ENCODE measurements around the gene TSEN54. TPM values are rescaled to one million over a fixed set of nuclear protein-coding genes. Genes with fewer than 3 reads are reported as not detected.

TSEN54 gene
- total RNA-seq, 2 experiments from 2014 or later: 57.4 to 69.8 TPM

DNA sequence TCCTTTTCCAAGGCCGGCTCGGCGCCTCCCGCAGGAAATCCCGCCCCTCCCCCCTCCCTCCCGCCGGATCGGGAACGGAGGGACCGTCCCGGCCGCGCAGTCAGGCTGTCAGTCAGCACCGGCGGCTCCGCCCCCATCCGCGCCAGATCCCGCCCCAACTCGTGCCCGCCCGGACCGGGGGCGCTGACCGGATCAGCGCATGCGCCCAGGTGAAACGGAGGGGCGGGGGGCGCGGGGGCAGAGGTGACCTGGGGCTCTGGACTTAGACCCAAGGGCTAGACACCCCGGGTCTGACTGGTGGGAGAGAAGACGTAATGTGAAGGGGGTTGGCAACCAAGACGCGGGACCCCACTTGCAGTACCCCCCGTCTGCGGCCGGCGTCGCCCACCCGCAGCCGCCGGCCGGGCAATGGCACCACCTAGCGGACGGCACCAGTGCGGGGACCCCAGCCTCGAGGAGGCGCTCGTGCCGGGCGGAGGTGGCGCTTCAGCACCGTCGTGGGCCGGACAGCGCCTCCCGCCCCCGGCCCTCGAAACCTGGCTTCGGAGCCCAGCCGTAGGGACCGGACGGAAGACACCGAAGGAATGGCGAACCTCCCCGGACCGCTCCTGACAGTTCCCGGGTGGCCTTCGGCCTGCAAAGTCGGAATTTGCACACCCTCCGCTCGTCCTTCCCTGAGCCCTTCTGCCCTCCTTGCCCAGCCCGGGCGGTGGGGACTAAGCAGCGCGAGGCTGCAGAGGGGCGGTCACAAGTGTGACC lies 653 bp upstream of the TSEN54 start, which contains the start of gene CASKIN2:
TSS of gene CASKIN2 (minus strand) at position 42 of the 759 bp plus-strand sequence. CDS start 1,733 bp downstream, outside the sequence.
- H3K79me2 ChIP-seq (ENCODE audit: insufficient read depth, low read depth, low read length): peaks cover 6% of the 10 kb centered on the region; the same call in 1 of the 2 replicates
- peak within 1 kb of the TSS; percentile 91 for H3K4me3 ChIP-seq (ENCODE audit: low read depth, low read length, poor library complexity, severe bottlenecking)
- POLR2A ChIA-PET: interaction anchor here (0.5 kb wide), 1 partner anchor 840 kb away, joined by 8 read pairs; no protein-coding TSS in a partner anchor
- no peaks in the 10 kb centered on the region for H3K9me2 ChIP-seq (ENCODE audit: insufficient read depth, low read length)
- TF ChIP-seq, protein P1, sequence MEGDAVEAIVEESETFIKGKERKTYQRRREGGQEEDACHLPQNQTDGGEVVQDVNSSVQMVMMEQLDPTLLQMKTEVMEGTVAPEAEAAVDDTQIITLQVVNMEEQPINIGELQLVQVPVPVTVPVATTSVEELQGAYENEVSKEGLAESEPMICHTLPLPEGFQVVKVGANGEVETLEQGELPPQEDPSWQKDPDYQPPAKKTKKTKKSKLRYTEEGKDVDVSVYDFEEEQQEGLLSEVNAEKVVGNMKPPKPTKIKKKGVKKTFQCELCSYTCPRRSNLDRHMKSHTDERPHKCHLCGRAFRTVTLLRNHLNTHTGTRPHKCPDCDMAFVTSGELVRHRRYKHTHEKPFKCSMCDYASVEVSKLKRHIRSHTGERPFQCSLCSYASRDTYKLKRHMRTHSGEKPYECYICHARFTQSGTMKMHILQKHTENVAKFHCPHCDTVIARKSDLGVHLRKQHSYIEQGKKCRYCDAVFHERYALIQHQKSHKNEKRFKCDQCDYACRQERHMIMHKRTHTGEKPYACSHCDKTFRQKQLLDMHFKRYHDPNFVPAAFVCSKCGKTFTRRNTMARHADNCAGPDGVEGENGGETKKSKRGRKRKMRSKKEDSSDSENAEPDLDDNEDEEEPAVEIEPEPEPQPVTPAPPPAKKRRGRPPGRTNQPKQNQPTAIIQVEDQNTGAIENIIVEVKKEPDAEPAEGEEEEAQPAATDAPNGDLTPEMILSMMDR (conservative IDR thresholded peaks at IDR 0.05; ENCODE audit: low read length): peak; percentile 100
- TF ChIP-seq EZH2phosphoT487 (IDR thresholded peaks at IDR 0.05; ENCODE audit: borderline replicate concordance, low read depth, low read length): no peak
- peaks cover 31% of the 10 kb centered on the region for H3K4me1 ChIP-seq (ENCODE audit: insufficient read depth, low read length, poor library complexity, severe bottlenecking)
- DNase-seq (ENCODE audit: low spot score): peak; percentile 91
- peak within 1 kb of the TSS; percentile 82 for H2AFZ ChIP-seq (ENCODE audit: low read length)
- H3K9me3 ChIP-seq (ENCODE audit: low read length): no peaks in the 10 kb centered on the region
- intact Hi-C loops (cut with micrococcal nuclease; ENCODE audit: unreplicated experiment): loop anchor here (1.0 to 5.0 kb wide), 4 partner anchors 52 to 228 kb away; partner anchors contain the start of gene SLC25A19
- peaks cover 8% of the 10 kb centered on the region; the same call in 1 of the 2 replicates for H4K20me1 ChIP-seq (ENCODE audit: insufficient read depth, low read length)
- peak within 1 kb of the TSS; percentile 13 for H3K27ac ChIP-seq (ENCODE audit: low read depth, low read length, poor library complexity, severe bottlenecking)
- BruUV-seq (replicated peaks): no TSS peak
- CTCF ChIA-PET (ENCODE audit: unreplicated experiment): interaction anchor here (0.7 to 1.3 kb wide), 2 partner anchors 10 to 27 kb away, joined by 4 to 6 read pairs; partner anchors contain the start of gene LLGL2
- peak within 1 kb of the TSS; percentile 91 for H3K4me2 ChIP-seq (ENCODE audit: low read length)
- peaks cover 18% of the 10 kb centered on the region; the same call in 1 of the 2 replicates for H3K36me3 ChIP-seq (ENCODE audit: insufficient read depth, low read length)

GRCh38 chr17:75516619-75517296 lies 430 bp downstream of the TSEN54 start:
- H3K27ac ChIP-seq (ENCODE audit: low read depth, low read length, poor library complexity, severe bottlenecking): peak overlapping the region; percentile 14
- POLR2A ChIA-PET: interaction anchor here (0.6 to 1.7 kb wide), 6 partner anchors 13 to 255 kb away, joined by 3 to 4 read pairs (median 3); partner anchors contain the start of genes MIF4GD and SLC25A19

More at GRCh38 chr17:75516619-75517296, 430 bp downstream of the TSEN54 start:
- intact Hi-C loops (cut with micrococcal nuclease; ENCODE audit: unreplicated experiment): loop anchor here (1.0 to 5.0 kb wide), 4 partner anchors 51 to 229 kb away; partner anchors contain the start of gene SLC25A19
- CTCF ChIA-PET (ENCODE audit: unreplicated experiment): interaction anchor here (0.7 to 1.3 kb wide), 5 partner anchors 9 to 310 kb away, joined by 3 to 4 read pairs (median 3); partner anchors contain the start of gene LLGL2
- H3K4me1 ChIP-seq (ENCODE audit: insufficient read depth, low read length, poor library complexity, severe bottlenecking): peaks cover 31% of the 10 kb centered on the region
- H3K4me3 ChIP-seq (ENCODE audit: low read depth, low read length, poor library complexity, severe bottlenecking): peak overlapping the region; percentile 91
- no peaks in the 10 kb centered on the region for H3K9me2 ChIP-seq (ENCODE audit: insufficient read depth, low read length)
- peak overlapping the region; percentile 71; the same call in 1 of the 2 replicates for H2AFZ ChIP-seq (ENCODE audit: low read length)
- peaks cover 8% of the 10 kb centered on the region; the same call in 1 of the 2 replicates for H4K20me1 ChIP-seq (ENCODE audit: insufficient read depth, low read length)
- peaks cover 26% of the 10 kb centered on the region for H3K36me3 ChIP-seq (ENCODE audit: insufficient read depth, low read length)
- H3K79me2 ChIP-seq (ENCODE audit: insufficient read depth, low read depth, low read length): peaks cover 6% of the 10 kb centered on the region; the same call in 1 of the 2 replicates
- no TSS peak for BruUV-seq (replicated peaks)
- H3K4me2 ChIP-seq (ENCODE audit: low read length): peak overlapping the region; percentile 82
- DNase-seq (ENCODE audit: low spot score): peak; percentile 65
- no peaks in the 10 kb centered on the region for H3K9me3 ChIP-seq (ENCODE audit: low read length)
- TF ChIP-seq, protein P1 (conservative IDR thresholded peaks at IDR 0.05; ENCODE audit: low read length): no peak
- TF ChIP-seq EZH2phosphoT487 (IDR thresholded peaks at IDR 0.05; ENCODE audit: borderline replicate concordance, low read depth, low read length): no peak

All from OCI-LY7 (cell line).